ENCODE measurements around the gene ERMAP.
"Not testable (repeated sequence)": the region's sequence is repeated elsewhere in the genome, so short reads cannot be mapped to it uniquely, and the experiment has no call there.

The ERMAP gene

GRCh38 chr1:42851960-42852607 lies 35.2 kb downstream of the ERMAP start:
- no peak overlapping the region for H3K27ac ChIP-seq
- TF ChIP-seq, protein P1, sequence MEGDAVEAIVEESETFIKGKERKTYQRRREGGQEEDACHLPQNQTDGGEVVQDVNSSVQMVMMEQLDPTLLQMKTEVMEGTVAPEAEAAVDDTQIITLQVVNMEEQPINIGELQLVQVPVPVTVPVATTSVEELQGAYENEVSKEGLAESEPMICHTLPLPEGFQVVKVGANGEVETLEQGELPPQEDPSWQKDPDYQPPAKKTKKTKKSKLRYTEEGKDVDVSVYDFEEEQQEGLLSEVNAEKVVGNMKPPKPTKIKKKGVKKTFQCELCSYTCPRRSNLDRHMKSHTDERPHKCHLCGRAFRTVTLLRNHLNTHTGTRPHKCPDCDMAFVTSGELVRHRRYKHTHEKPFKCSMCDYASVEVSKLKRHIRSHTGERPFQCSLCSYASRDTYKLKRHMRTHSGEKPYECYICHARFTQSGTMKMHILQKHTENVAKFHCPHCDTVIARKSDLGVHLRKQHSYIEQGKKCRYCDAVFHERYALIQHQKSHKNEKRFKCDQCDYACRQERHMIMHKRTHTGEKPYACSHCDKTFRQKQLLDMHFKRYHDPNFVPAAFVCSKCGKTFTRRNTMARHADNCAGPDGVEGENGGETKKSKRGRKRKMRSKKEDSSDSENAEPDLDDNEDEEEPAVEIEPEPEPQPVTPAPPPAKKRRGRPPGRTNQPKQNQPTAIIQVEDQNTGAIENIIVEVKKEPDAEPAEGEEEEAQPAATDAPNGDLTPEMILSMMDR (conservative IDR thresholded peaks at IDR 0.05) = no peak
- no peak for TF ChIP-seq ZFX (IDR thresholded peaks at IDR 0.05)

DNA sequence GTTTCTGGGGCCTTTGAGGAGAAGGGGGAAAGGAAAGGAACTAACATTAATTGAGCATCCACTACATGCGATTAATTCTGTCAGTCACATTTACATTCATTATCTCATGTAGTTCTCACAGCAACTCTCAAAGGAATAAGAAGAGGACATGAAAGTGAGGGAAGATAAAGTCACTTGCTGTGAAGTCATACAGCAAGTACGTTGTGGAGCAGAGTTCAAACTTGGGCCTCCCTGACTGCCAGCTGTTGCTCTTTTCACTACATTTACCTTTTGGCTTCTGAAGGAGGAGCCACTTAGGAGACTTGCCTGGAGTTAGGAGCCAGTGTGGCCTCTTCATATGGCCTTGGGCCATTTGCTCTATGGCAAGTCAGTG lies 35.7 kb downstream of the ERMAP start:
- TF ChIP-seq ZFX (IDR thresholded peaks at IDR 0.05) = no peak
- TF ChIP-seq, protein P1 (conservative IDR thresholded peaks at IDR 0.05) = no peak
- H3K27ac ChIP-seq = no peak overlapping the region

DNA sequence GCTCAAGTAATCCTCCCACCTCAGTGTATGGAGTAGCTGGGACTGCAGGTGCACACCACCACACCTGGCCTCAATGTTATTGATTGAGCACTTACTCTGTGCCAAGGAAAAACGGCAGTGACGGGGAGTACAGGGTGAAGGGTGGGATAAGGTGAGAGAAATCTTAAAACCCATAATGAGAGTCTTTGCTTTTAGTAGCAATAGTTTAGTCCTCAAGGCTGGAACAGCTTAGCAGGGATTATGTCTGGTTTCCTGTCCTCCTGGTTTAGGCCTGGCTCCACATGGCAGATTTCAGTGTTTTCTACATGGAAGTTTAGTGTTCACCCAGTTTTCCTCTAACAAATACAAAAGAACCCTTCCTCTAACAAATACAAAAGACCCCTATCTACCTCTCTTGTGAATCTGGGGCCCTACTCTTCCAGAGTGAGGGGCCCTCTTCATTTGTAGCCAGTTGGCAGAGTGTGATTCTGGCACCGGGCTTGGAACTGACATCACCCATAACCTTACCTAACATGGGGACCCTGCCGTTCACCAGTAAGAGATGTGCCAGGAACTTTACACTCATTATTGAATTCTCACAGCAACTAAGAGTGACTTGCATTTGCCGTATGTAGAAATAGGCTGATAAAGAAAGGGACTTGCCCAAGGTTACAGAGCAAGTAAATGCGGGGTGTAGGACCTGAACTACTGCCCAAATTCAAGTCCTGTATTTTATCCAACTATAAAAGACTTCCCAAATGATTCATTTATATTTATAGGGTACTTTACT lies 36.4 kb downstream of the ERMAP start:
- TF ChIP-seq, protein P1 (conservative IDR thresholded peaks at IDR 0.05) = no peak
- TF ChIP-seq ZFX (IDR thresholded peaks at IDR 0.05) = no peak
- H3K27ac ChIP-seq = no peak overlapping the region; the same call in 1 of the 2 replicates

DNA sequence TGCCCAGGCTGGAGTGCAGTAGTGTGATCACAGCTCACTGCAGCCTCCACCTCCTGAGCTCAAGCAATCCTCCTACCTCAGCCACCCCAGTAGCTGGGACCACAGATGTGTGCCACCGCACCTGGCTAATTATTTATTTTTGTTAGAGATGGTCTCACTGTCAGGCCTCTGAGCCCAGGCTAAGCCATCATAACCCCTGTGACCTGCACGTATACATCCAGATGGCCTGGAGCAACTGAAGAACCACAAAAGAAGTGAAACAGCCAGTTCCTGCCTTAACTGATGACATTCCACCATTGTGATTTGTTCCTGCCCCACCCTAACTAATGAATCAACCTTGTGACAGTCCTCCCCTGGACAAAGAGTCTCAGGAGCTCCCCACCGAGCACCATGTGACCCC lies 39.6 kb downstream of the ERMAP start:
- not testable (repeated sequence) for H3K27ac ChIP-seq

DNA sequence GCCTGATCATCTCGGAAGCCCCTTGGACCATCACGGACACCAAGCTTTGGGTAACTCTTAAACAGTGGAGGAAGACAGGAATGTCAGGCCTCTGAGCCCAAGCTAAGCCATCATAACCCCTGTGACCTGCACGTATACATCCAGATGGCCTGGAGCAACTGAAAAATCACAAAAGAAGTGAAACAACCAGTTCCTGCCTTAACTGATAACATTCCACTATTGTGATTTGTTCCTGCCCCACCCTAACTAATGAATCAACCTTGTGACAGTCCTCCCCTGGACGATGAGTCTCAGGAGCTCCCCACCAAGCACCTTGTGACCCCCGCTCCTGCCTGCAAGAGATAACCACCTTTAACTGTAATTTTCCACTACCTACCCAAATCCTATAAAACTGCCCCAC lies 42.4 kb downstream of the ERMAP start:
- H3K27ac ChIP-seq = not testable (repeated sequence)

- TF ChIP-seq, protein P1 (conservative IDR thresholded peaks at IDR 0.05) = no peak; the same call in 1 of the 2 replicates
- TF ChIP-seq ZFX (IDR thresholded peaks at IDR 0.05) = no peak
- no peak overlapping the region for H3K27ac ChIP-seq
These were observed 43.6 kb downstream of the ERMAP start for GRCh38 chr1:42860339-42861013.

DNA sequence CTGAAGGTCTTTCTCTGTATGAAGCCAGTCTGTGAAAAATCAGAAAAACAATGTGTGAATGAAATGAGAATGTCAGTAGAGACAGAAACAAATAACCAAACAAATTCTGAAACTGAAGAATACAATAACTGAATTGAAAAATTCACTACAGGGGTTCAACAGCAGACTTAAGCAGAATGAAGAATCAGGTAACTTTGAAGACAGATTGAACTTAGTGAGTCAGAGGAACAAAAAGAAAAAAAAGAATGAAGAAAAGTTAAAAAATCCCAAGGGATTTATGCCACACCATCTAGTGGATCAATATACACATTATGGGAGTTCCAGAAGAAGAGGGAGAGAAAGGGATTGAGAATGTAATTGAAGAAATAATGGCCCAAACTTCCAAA lies 44.1 kb downstream of the ERMAP start:
- TF ChIP-seq, protein P1 (conservative IDR thresholded peaks at IDR 0.05) = no peak; the same call in 1 of the 2 replicates
- TF ChIP-seq ZFX (IDR thresholded peaks at IDR 0.05) = no peak
- H3K27ac ChIP-seq = no peak overlapping the region

DNA sequence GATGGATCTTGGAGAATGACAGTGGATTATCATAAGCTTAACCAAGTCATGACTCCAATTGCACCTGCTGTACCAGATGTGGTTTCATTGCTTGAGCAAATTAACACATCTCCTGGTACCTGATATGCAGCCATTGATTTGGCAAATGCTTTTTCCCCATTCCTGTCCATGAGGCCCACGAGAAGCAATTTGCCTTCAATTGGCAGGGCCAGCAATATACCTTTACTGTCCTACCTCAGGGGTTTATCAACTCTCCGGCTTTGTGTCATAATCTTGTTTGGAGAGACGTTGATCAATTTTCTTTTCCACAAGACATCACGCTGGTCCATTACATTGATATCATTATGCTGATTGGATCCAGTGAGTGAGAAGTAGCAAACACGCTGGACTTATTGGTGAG lies 49.6 kb downstream of the ERMAP start:
- TF ChIP-seq, protein P1 (conservative IDR thresholded peaks at IDR 0.05) = no peak
- no peak for TF ChIP-seq ZFX (IDR thresholded peaks at IDR 0.05)
- H3K27ac ChIP-seq = no peak overlapping the region

DNA sequence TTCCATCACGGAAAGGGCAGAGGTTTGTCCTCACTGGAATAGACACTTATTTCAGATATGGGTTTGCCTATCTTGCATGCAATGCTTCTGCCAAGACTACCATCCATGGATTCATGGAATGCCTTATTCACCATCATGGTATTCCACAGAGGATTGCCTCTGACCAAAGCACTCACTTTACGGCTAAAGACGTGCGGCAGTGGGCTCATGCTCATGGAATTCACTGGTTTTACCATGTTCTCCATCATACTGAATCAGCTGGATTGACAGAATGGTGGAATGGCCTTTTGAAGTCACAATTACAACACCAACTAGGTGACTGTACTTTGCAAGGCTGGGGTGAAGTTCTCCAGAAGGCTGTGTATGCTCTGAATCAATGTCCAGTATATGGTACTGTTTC lies 51.5 kb downstream of the ERMAP start:
- H3K27ac ChIP-seq = not testable (repeated sequence)

DNA sequence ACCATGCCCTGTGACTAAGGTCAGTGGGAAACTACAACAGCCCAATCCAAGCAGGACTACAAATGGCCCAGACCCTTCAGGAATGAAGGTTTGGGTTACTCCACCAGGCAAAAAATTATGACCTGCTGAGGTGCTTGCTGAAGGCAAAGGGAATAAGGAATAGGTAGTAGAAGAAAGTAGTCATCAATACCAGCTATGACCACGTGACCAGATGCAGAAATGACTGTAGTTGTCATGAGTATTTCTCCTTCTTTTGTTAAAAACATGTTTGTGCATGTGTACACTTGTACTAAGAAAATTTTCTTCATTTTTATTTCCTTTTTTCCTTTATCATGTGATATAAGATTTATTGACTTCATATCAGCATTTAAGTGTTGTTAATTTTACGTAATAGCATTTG lies 52.3 kb downstream of the ERMAP start:
- H3K27ac ChIP-seq = not testable (repeated sequence)

DNA sequence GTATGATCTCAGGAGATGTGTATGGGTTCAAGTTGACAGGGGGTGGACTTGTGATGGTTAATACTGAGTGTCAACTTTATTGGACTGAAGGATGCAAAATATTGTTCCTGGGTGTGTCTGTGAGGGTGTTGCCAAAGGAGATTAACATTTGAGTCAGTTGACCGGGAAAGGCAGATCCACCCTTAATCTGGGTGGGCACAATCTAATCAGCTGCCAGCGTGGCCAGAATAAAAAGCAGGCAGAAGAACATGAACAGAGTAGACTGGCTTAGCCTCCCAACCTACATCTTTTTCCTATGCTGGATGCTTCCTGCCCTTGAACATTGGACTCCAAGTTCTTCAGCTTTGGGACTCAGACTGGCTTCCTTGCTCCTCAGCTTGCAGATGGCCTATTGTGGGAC lies 52.8 kb downstream of the ERMAP start:
- H3K27ac ChIP-seq = not testable (repeated sequence)

GRCh38 chr1:42873108-42873507 lies 56.2 kb downstream of the ERMAP start:
- not testable (repeated sequence) for H3K27ac ChIP-seq
